ENCODE data around the gene BCAS4.
"Not testable (repeated sequence)": the region's sequence is repeated elsewhere in the genome, so short reads cannot be mapped to it uniquely, and the experiment has no call there.

Gene BCAS4

GRCh38 chr20:50766955-50767809, 27.7 kb upstream of the BCAS4 start:
- H3K4me3 ChIP-seq (ENCODE audit: low read depth, low read length); H3K36me3 ChIP-seq (ENCODE audit: control insufficient read depth in 2 of 2, insufficient read depth in 1 of 2, low read length in 2 of 2); POLR2A ChIA-PET; H3K4me1 ChIP-seq (ENCODE audit: control insufficient read depth, insufficient read depth, low read length); H3K27ac ChIP-seq (ENCODE audit: extremely low read depth, low read depth, low read length); H3K9me3 ChIP-seq (ENCODE audit: control insufficient read depth, insufficient read depth, low read depth, low read length): not testable (repeated sequence)
- CTCF ChIA-PET = interaction anchor here (1.0 to 1.7 kb wide), 2 partner anchors 20 to 26 kb away, joined by 3 to 6 read pairs; no protein-coding TSS in a partner anchor
- peak; percentile 75 for TF ChIP-seq ZNF596 (tag by site-specific recombination; IDR thresholded peaks at IDR 0.05)
- 0 out of 2 replicates have a peak, but pooled peaks have one; percentile 22 for TF ChIP-seq EGR2 (tag by site-specific recombination; IDR thresholded peaks at IDR 0.05; ENCODE audit: low read depth)

GRCh38 chr20:50768991-50769390, 25.9 kb upstream of the BCAS4 start:
- H3K4me1 ChIP-seq (ENCODE audit: control insufficient read depth, insufficient read depth, low read length); H3K27ac ChIP-seq (ENCODE audit: extremely low read depth, low read depth, low read length); H3K4me3 ChIP-seq (ENCODE audit: low read depth, low read length); CTCF ChIA-PET; H3K36me3 ChIP-seq (ENCODE audit: control insufficient read depth in 2 of 2, insufficient read depth in 1 of 2, low read length in 2 of 2); POLR2A ChIA-PET; H3K9me3 ChIP-seq (ENCODE audit: control insufficient read depth, insufficient read depth, low read depth, low read length): not testable (repeated sequence)

GRCh38 chr20:50769551-50770085, 25.2 kb upstream of the BCAS4 start:
- H3K36me3 ChIP-seq (ENCODE audit: control insufficient read depth in 2 of 2, insufficient read depth in 1 of 2, low read length in 2 of 2); H3K27ac ChIP-seq (ENCODE audit: extremely low read depth, low read depth, low read length); POLR2A ChIA-PET; H3K4me3 ChIP-seq (ENCODE audit: low read depth, low read length); H3K9me3 ChIP-seq (ENCODE audit: control insufficient read depth, insufficient read depth, low read depth, low read length); H3K4me1 ChIP-seq (ENCODE audit: control insufficient read depth, insufficient read depth, low read length); CTCF ChIA-PET: not testable (repeated sequence)

DNA sequence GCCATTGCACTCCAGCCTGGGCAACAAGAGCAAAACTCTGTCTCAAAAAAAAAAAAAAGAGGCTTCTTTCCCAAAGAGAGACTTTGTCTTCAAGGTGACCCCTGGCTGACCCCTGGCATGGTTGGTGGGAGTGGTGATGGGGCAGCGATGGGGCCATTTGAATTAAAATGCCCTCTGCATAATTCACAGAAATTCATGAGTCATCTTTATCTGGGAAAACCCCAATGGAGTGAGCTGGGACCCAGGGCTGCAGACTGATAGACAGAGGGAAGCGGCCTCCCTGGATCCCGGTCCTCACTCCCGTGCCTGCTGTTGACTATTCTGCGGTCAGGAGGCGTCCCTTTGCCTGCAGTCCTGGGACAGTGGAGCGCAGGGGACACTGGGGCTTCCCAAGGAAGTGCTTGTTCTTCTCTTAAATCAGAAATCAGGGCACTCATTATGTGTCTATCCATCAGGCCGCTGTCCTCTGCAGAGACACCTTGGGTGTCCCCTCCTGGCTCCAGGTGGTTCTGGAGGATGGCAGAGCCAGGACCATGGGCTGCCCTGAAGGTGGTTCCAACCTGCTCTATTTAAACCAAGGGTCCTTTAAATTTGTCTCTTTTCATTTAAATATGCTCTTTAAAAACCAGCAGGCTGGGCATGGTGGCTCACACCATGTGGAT, 23.3 kb upstream of the BCAS4 start:
- H3K27ac ChIP-seq (ENCODE audit: extremely low read depth, low read depth, low read length); CTCF ChIA-PET; POLR2A ChIA-PET; H3K4me1 ChIP-seq (ENCODE audit: control insufficient read depth, insufficient read depth, low read length); H3K36me3 ChIP-seq (ENCODE audit: control insufficient read depth in 2 of 2, insufficient read depth in 1 of 2, low read length in 2 of 2); H3K4me3 ChIP-seq (ENCODE audit: low read depth, low read length); H3K9me3 ChIP-seq (ENCODE audit: control insufficient read depth, insufficient read depth, low read depth, low read length): not testable (repeated sequence)

DNA sequence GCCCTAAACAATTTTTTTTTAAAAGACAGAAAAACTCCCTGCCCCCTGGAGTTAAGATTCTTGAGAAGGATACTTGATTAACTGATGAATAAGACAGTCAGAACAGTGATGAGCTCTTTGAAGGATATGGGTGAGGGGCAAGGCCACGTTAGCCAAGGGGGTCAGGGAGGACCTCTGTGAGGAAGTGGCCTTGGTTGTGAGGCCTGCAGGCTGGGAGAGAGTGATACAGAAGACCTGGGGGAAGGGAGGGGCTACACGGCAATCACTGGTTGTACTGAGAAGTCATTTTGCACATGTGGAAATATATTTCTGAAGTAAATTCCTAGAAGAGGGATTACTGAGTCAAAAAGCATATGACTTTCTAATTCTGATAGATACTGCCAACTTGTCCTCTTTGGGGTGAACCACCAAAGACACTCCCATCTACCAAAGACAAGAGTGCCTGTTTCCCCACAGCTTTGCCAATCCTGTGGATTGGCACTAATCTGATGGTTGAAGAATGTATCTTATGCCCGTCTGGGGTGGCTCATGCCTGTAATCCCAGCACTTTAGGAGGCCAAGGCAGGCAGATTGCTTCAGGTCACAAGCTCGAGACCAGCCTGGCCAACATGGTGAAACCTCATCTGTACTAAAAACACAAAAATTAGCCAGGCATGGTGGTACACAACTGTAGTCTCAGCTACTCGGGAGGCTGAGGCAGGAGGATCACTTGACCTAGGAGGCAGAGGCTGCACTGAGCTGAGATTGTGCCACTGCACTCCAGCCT, 22.3 kb upstream of the BCAS4 start:
- ChIA-PET CTCF (interaction anchor here (0.6 kb wide), 3 partner anchors 12 to 215 kb away, joined by 3 to 5 read pairs (median 4); no protein-coding TSS in a partner anchor), POLR2A (no interaction called here)
- TF ChIP-seq OVOL3 (tag by site-specific recombination; IDR thresholded peaks at IDR 0.05) (no peak), ZIC2 (tag by site-specific recombination; IDR thresholded peaks at IDR 0.05) (no peak), ZNF529 (tag by site-specific recombination; IDR thresholded peaks at IDR 0.05; ENCODE audit: insufficient replicate concordance) (no peak), TCF7L2 (IDR thresholded peaks at IDR 0.05; ENCODE audit: borderline replicate concordance, low read depth, low read length) (no peak), ZNF560 (tag by site-specific recombination; IDR thresholded peaks at IDR 0.05; ENCODE audit: borderline replicate concordance) (no peak), YY1 (tag by site-specific recombination; IDR thresholded peaks at IDR 0.05) (no peak), SP2 (tag by site-specific recombination; IDR thresholded peaks at IDR 0.05) (no peak), OSR2 (tag by site-specific recombination; IDR thresholded peaks at IDR 0.05) (no peak), ZBTB17 (tag by site-specific recombination; IDR thresholded peaks at IDR 0.05) (no peak), ZNF366 (tag by site-specific recombination; conservative IDR thresholded peaks at IDR 0.05) (no peak)
- TF ChIP-seq, protein P1, sequence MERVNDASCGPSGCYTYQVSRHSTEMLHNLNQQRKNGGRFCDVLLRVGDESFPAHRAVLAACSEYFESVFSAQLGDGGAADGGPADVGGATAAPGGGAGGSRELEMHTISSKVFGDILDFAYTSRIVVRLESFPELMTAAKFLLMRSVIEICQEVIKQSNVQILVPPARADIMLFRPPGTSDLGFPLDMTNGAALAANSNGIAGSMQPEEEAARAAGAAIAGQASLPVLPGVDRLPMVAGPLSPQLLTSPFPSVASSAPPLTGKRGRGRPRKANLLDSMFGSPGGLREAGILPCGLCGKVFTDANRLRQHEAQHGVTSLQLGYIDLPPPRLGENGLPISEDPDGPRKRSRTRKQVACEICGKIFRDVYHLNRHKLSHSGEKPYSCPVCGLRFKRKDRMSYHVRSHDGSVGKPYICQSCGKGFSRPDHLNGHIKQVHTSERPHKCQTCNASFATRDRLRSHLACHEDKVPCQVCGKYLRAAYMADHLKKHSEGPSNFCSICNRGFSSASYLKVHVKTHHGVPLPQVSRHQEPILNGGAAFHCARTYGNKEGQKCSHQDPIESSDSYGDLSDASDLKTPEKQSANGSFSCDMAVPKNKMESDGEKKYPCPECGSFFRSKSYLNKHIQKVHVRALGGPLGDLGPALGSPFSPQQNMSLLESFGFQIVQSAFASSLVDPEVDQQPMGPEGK (tag by site-specific recombination; IDR thresholded peaks at IDR 0.05) = no peak
- TF ChIP-seq, protein P2, sequence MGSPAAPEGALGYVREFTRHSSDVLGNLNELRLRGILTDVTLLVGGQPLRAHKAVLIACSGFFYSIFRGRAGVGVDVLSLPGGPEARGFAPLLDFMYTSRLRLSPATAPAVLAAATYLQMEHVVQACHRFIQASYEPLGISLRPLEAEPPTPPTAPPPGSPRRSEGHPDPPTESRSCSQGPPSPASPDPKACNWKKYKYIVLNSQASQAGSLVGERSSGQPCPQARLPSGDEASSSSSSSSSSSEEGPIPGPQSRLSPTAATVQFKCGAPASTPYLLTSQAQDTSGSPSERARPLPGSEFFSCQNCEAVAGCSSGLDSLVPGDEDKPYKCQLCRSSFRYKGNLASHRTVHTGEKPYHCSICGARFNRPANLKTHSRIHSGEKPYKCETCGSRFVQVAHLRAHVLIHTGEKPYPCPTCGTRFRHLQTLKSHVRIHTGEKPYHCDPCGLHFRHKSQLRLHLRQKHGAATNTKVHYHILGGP (tag by site-specific recombination; IDR thresholded peaks at IDR 0.05) = no peak
- H3K36me3 ChIP-seq (ENCODE audit: control insufficient read depth in 2 of 2, insufficient read depth in 1 of 2, low read length in 2 of 2) = no peaks in the 10 kb centered on the region
- no peaks in the 10 kb centered on the region for H3K4me1 ChIP-seq (ENCODE audit: control insufficient read depth, insufficient read depth, low read length)
- no peak overlapping the region for H3K27ac ChIP-seq (ENCODE audit: extremely low read depth, low read depth, low read length)
- no peak overlapping the region for H3K4me3 ChIP-seq (ENCODE audit: low read depth, low read length)
- H3K9me3 ChIP-seq (ENCODE audit: control insufficient read depth, insufficient read depth, low read depth, low read length) = no peaks in the 10 kb centered on the region
